ENCODE results near the gene IL1R1.

DNA sequence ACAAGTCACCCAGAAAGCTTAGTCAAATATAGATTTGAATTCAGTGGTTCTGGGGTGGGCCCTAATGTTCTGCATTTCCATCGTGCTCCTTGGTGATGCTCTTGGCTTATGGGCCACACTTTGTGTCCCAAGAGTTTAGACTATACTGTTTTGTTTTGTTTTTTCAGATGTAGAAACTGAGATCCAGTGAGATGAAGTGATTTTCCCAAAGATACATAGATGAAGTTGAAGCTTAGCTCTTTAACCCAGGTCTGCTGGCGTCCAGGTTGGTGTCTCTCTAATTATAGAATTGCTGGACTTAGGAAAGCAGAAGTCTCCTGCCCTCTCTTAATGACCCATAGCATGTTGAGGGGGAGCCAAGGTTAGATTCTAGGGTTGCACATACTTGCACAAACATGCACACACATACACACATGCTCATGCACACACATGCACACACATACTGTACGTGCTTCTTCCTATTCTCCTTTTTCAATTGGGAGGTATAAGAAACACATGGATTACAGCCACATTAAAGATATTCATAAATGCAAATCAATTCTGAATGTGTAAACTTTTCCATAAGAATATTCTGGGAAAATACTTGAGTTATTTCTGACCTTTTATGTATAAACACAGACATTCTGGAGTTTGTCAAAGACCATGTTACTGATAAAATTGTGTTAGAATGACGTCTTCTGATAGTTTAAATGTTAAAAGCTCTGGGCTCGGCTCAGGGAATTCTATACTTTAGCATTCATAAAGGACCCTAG lies 41.3 kb upstream of the IL1R1 start:
- TF ChIP-seq POLR2AphosphoS5 (IDR thresholded peaks at IDR 0.05) (no peak), RAD21 (conservative IDR thresholded peaks at IDR 0.05) (no peak)
- TF ChIP-seq, protein P1, sequence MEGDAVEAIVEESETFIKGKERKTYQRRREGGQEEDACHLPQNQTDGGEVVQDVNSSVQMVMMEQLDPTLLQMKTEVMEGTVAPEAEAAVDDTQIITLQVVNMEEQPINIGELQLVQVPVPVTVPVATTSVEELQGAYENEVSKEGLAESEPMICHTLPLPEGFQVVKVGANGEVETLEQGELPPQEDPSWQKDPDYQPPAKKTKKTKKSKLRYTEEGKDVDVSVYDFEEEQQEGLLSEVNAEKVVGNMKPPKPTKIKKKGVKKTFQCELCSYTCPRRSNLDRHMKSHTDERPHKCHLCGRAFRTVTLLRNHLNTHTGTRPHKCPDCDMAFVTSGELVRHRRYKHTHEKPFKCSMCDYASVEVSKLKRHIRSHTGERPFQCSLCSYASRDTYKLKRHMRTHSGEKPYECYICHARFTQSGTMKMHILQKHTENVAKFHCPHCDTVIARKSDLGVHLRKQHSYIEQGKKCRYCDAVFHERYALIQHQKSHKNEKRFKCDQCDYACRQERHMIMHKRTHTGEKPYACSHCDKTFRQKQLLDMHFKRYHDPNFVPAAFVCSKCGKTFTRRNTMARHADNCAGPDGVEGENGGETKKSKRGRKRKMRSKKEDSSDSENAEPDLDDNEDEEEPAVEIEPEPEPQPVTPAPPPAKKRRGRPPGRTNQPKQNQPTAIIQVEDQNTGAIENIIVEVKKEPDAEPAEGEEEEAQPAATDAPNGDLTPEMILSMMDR (IDR thresholded peaks at IDR 0.05; ENCODE audit: poor library complexity, severe bottlenecking) = no peak
